H9 (cell line): ENCODE measurements around the gene TAC1. TPM values are rescaled to one million over a fixed set of nuclear protein-coding genes. Genes with fewer than 3 reads are reported as not detected.

Experiments
- DNase-seq: peaks from one replicate; pipeline ENCODE4 v3.0.0-alpha.2; 2017
- H2AFZ ChIP-seq: one replicate; pipeline ENCODE4 v1.6.1; 2013; ENCODE audit warnings: mild to moderate bottlenecking, low read length, control low read depth, moderate library complexity
- H2AK5ac ChIP-seq: 2 replicates; pipeline ENCODE4 v1.6.1; 2013; ENCODE audit warnings: low read length, control low read depth, mixed read lengths; ENCODE audit not compliant: insufficient read length
- H2BK120ac ChIP-seq: one replicate; pipeline ENCODE4 v1.6.1; 2013; ENCODE audit warnings: low read depth, mild to moderate bottlenecking, low read length, control low read depth, inconsistent platforms; ENCODE audit not compliant: poor library complexity, severe bottlenecking
- H2BK12ac ChIP-seq: 2 replicates; pipeline ENCODE4 v1.6.1; 2013; ENCODE audit warnings: low read length, control low read depth, mixed read lengths, low read depth; ENCODE audit not compliant: insufficient read length
- H2BK15ac ChIP-seq: 2 replicates; pipeline ENCODE4 v1.6.1; 2013; ENCODE audit warnings: low read depth, low read length, control low read depth
- H2BK20ac ChIP-seq: one replicate; pipeline ENCODE4 v1.6.1; 2013; ENCODE audit warnings: low read depth, mild to moderate bottlenecking, low read length, control low read depth, inconsistent platforms; ENCODE audit not compliant: poor library complexity, severe bottlenecking
- H2BK5ac ChIP-seq: 2 replicates; pipeline ENCODE4 v1.6.1; 2013; ENCODE audit warnings: low read length, control low read depth, mixed read lengths; ENCODE audit not compliant: insufficient read length
- H3K14ac ChIP-seq: 2 replicates; pipeline ENCODE4 v1.6.1; 2013; ENCODE audit warnings: low read length, control low read depth; ENCODE audit not compliant: insufficient read depth
- H3K18ac ChIP-seq: 2 replicates; pipeline ENCODE4 v1.6.1; 2013; ENCODE audit warnings: low read depth, mild to moderate bottlenecking, mixed read lengths, low read length, control low read depth; ENCODE audit not compliant: insufficient read length
- H3K23ac ChIP-seq: 2 replicates; pipeline ENCODE4 v1.6.1; 2013; ENCODE audit warnings: low read length, control low read depth, mixed read lengths, low read depth; ENCODE audit not compliant: insufficient read length
- H3K23me2 ChIP-seq: 2 replicates; pipeline ENCODE4 v1.6.1; 2013; ENCODE audit warnings: low read depth, mild to moderate bottlenecking, mixed read lengths, low read length, control low read depth; ENCODE audit not compliant: insufficient read length, poor library complexity, severe bottlenecking
- H3K27ac ChIP-seq: 2 replicates; pipeline ENCODE4 v1.5.1; 2013; ENCODE audit warnings: low read length, control low read depth, mixed read lengths, low read depth; ENCODE audit not compliant: insufficient read length
- H3K27me3 ChIP-seq: 2 replicates; pipeline ENCODE4 v1.6.1; 2013; ENCODE audit warnings: low read length, control low read depth, inconsistent platforms; ENCODE audit not compliant: insufficient read depth
- H3K4ac ChIP-seq: 2 replicates; pipeline ENCODE4 v1.6.1; 2013; ENCODE audit warnings: low read depth, mild to moderate bottlenecking, control low read depth, inconsistent platforms, low read length, moderate library complexity
- H3K4me1 ChIP-seq: 2 replicates; pipeline ENCODE4 v1.6.1; 2013; ENCODE audit warnings: low read length, control low read depth, inconsistent platforms; ENCODE audit not compliant: insufficient read depth
- H3K4me2 ChIP-seq: 2 replicates; pipeline ENCODE4 v1.6.1; 2013; ENCODE audit warnings: low read length, control low read depth, mixed read lengths; ENCODE audit not compliant: insufficient read length, insufficient read depth
- H3K56ac ChIP-seq: 2 replicates; pipeline ENCODE4 v1.6.1; 2013; ENCODE audit warnings: low read depth, mild to moderate bottlenecking, mixed read lengths, low read length, control low read depth; ENCODE audit not compliant: insufficient read length
- H3K79me1 ChIP-seq: 2 replicates; pipeline ENCODE4 v1.6.1; 2013; ENCODE audit warnings: low read depth, mild to moderate bottlenecking, moderate library complexity, low read length, control low read depth, inconsistent platforms; ENCODE audit not compliant: insufficient read depth, poor library complexity, severe bottlenecking
- H3K79me2 ChIP-seq: 2 replicates; pipeline ENCODE4 v1.6.1; 2013; ENCODE audit warnings: low read length, control low read depth, inconsistent platforms; ENCODE audit not compliant: insufficient read depth
- H3K9ac ChIP-seq: 2 replicates; pipeline ENCODE4 v1.6.1; 2013; ENCODE audit warnings: low read length, control low read depth, mixed read lengths; ENCODE audit not compliant: insufficient read length; ENCODE audit errors: extremely low read depth
- H3K9me3 ChIP-seq: one replicate; pipeline ENCODE4 v1.6.1; 2013; ENCODE audit warnings: low read depth, low read length, inconsistent platforms; ENCODE audit not compliant: control insufficient read depth
- H3T11ph ChIP-seq: one replicate; pipeline ENCODE4 v1.6.1; 2013; ENCODE audit warnings: mild to moderate bottlenecking, low read length, control low read depth, inconsistent platforms
- H4K20me1 ChIP-seq: one replicate; pipeline ENCODE4 v1.6.1; 2013; ENCODE audit not compliant: control insufficient read depth, insufficient read length, insufficient read depth
- H4K5ac ChIP-seq: 2 replicates; pipeline ENCODE4 v1.6.1; 2013; ENCODE audit warnings: low read depth, mild to moderate bottlenecking, mixed read lengths, low read length, control low read depth; ENCODE audit not compliant: insufficient read length
- H4K8ac ChIP-seq: replicated peaks from 2 replicates; pipeline ENCODE4 v1.6.1; 2013; ENCODE audit warnings: low read length, control low read depth, mixed read lengths, low read depth; ENCODE audit not compliant: insufficient read length
- H4K91ac ChIP-seq: 2 replicates; pipeline ENCODE4 v1.6.1; 2013; ENCODE audit warnings: low read depth, mild to moderate bottlenecking, moderate library complexity, mixed read lengths, low read length, control low read depth; ENCODE audit not compliant: insufficient read length
- H3K27ac Mint-ChIP-seq, 3 experiments: 2 replicates in 2 of 3; 3 replicates in 1 of 3; pipeline ENCODE4 v1.8.0; 2020 to 2021; ENCODE audit warnings: mixed read lengths in 3 of 3, mild to moderate bottlenecking in 1 of 3, moderate library complexity in 1 of 3
- H3K27me3 Mint-ChIP-seq: 2 replicates; pipeline ENCODE4 v1.8.0; 2021; ENCODE audit warnings: low read depth, mild to moderate bottlenecking, moderate library complexity, mixed read lengths
- H3K36me3 Mint-ChIP-seq, 3 experiments: 2 replicates in 2 of 3; 3 replicates in 1 of 3; pipeline ENCODE4 v1.8.0; 2020 to 2021; ENCODE audit warnings: low read depth in 3 of 3, mixed read lengths in 3 of 3; ENCODE audit not compliant: insufficient read depth in 1 of 3
- H3K4me1 Mint-ChIP-seq, 2 experiments: 2 replicates each; pipeline ENCODE4 v1.8.0; 2020; ENCODE audit warnings: mixed read lengths in 2 of 2
- H3K4me3 Mint-ChIP-seq, 2 experiments: 2 replicates in 1 of 2; 3 replicates in 1 of 2; pipeline ENCODE4 v1.8.0; 2020 to 2021; ENCODE audit warnings: mild to moderate bottlenecking in 2 of 2, mixed read lengths in 2 of 2, moderate library complexity in 1 of 2
- H3K9me3 Mint-ChIP-seq, 2 experiments: 2 replicates in 1 of 2; 3 replicates in 1 of 2; pipeline ENCODE4 v1.8.0; 2020; ENCODE audit warnings: mild to moderate bottlenecking in 2 of 2, mixed read lengths in 2 of 2, moderate library complexity in 1 of 2
- CTCF ChIP-seq: fragments of 200-600 bp; sonication (generic); conservative IDR thresholded peaks from 3 replicates; pipeline ENCODE4 v1.8.0; 2021; ENCODE audit warnings: antibody characterized with exemption, mild to moderate bottlenecking
- WGBS: extraction: QIAGEN DNeasy Blood & Tissue Kit; methylation state at CpG from one replicate; pipeline ENCODE4 v1.1.7; 2013; ENCODE audit warnings: missing lambda C conversion rate, low lambda C conversion rate, mixed read lengths; ENCODE audit not compliant: insufficient read length; ENCODE audit errors: extremely low coverage; 5-methylcytosine and 5-hydroxymethylcytosine counted together
- total RNA-seq: library from RNA; stranded (reverse); gene quantifications from 2 replicates; pipeline ENCODE4 v1.2.1, GENCODE V29; 2021

The TAC1 gene
- total RNA-seq, 1 experiment from 2014 or later = 0.77 TPM

- TF ChIP-seq CTCF = no peak
- no peaks in the 10 kb centered on the region for H4K20me1 ChIP-seq
Observed at GRCh38 chr7:97693586-97693985, 38.3 kb upstream of the TAC1 start.

More at GRCh38 chr7:97693586-97693985, 38.3 kb upstream of the TAC1 start:
- H3K27me3 Mint-ChIP-seq = no peaks in the 10 kb centered on the region
- Histone ChIP-seq H2AFZ (no peak overlapping the region), H2BK5ac (no peak overlapping the region), H3K4me1 (no peaks in the 10 kb centered on the region), H3K4ac (no peak overlapping the region), H3K23ac (no peak overlapping the region), H2BK12ac (no peak overlapping the region), H3K56ac (no peak overlapping the region), H3K23me2 (no peaks in the 10 kb centered on the region), H4K91ac (no peak overlapping the region), H3K14ac (no peak overlapping the region), H3K4me2 (no peak overlapping the region), H3K79me1 (no peaks in the 10 kb centered on the region), H3K9ac (no peak overlapping the region), H3K79me2 (no peaks in the 10 kb centered on the region), H2AK5ac (no peak overlapping the region), H4K5ac (no peak overlapping the region), H2BK120ac (no peak overlapping the region), H3K27ac (no peak overlapping the region), H3K18ac (no peak overlapping the region), H2BK15ac (no peak overlapping the region), H4K8ac (no peak overlapping the region), H3T11ph (no peak overlapping the region), H3K27me3 (no peaks in the 10 kb centered on the region), H3K9me3 (no peaks in the 10 kb centered on the region), H2BK20ac (no peak overlapping the region)
- no peak overlapping the region for H3K4me3 Mint-ChIP-seq
- no peaks in the 10 kb centered on the region for H3K36me3 Mint-ChIP-seq
- WGBS = no CpG with 5 or more reads among the region's 1 CpG
- H3K4me1 Mint-ChIP-seq = peaks cover 3 to 4% of the 10 kb centered on the region in 2 experiments
- 0 out of 7 replicates have a peak overlapping the region, but pooled peaks of 1 of the 3 experiments have one; percentile 4 for H3K27ac Mint-ChIP-seq
- DNase-seq = no peak
- H3K9me3 Mint-ChIP-seq = no peaks in the 10 kb centered on the region
